SK-N-MC (cell line): ENCODE data around the gene SSTR1.

Experiments
- DNase-seq: peaks from one replicate; pipeline ENCODE4 v3.0.0-alpha.2; 2011; ENCODE audit warnings: low read depth, low spot score
- H3K27ac ChIP-seq: fragments of 200-600 bp; sonication (generic); 2 replicates; pipeline ENCODE4 v1.5.1; 2016; ENCODE audit warnings: mixed run types
- H3K36me3 ChIP-seq: fragments of 200-600 bp; sonication (generic); 2 replicates; pipeline ENCODE4 v1.6.1; 2017; ENCODE audit warnings: antibody characterized with exemption, low read length, mixed read lengths; ENCODE audit not compliant: insufficient read depth
- H3K4me3 ChIP-seq: fragments of 200-600 bp; sonication (generic); 2 replicates; pipeline ENCODE4 v1.5.1; 2016
- H3K9ac ChIP-seq: fragments of 200-600 bp; sonication (generic); 2 replicates; pipeline ENCODE4 v1.8.0; 2017; ENCODE audit warnings: mixed run types, mixed read lengths; ENCODE audit not compliant: insufficient read length
- H3K9me3 ChIP-seq: fragments of 200-600 bp; sonication (generic); 2 replicates; pipeline ENCODE4 v1.6.1; 2017; ENCODE audit warnings: low read depth, mild to moderate bottlenecking, antibody characterized with exemption, low read length, moderate library complexity, mixed read lengths
- EZH2 ChIP-seq: fragments of 200-600 bp; sonication (generic); IDR thresholded peaks from one replicate; pipeline ENCODE4 v1.6.1; 2017; ENCODE audit warnings: antibody characterized with exemption
- FOXP2 ChIP-seq: optimal IDR thresholded peaks from 2 replicates; pipeline ENCODE3; 2011; ENCODE audit warnings: mild to moderate bottlenecking, moderate library complexity; ENCODE audit not compliant: insufficient read depth; ENCODE audit errors: extremely low read length, control extremely low read depth
- POLR2AphosphoS5 ChIP-seq: IDR thresholded peaks from 2 replicates; pipeline ENCODE4 v1.6.1; 2012; ENCODE audit warnings: mild to moderate bottlenecking, low read depth, low read length, borderline replicate concordance

Gene SSTR1

GRCh38 chr14:38243696-38244240 lies 36.1 kb downstream of the SSTR1 start:
- Histone ChIP-seq H3K27ac (no peak overlapping the region), H3K9me3 (no peaks in the 10 kb centered on the region), H3K36me3 (no peaks in the 10 kb centered on the region), H3K4me3 (no peak overlapping the region), H3K9ac (no peak overlapping the region)
- TF ChIP-seq FOXP2: no peak
- TF ChIP-seq POLR2AphosphoS5: no peak
- TF ChIP-seq EZH2: no peak
- no peak for DNase-seq

GRCh38 chr14:38248321-38249028 lies 40.8 kb downstream of the SSTR1 start:
- no peaks in the 10 kb centered on the region for H3K9me3 ChIP-seq
- no peak overlapping the region for H3K9ac ChIP-seq
- no peak overlapping the region for H3K27ac ChIP-seq
- H3K36me3 ChIP-seq: no peaks in the 10 kb centered on the region
- no peak for DNase-seq
- TF ChIP-seq POLR2AphosphoS5: no peak
- no peak for TF ChIP-seq FOXP2
- TF ChIP-seq EZH2: no peak
- no peak overlapping the region for H3K4me3 ChIP-seq

GRCh38 chr14:38250331-38250730 lies 42.6 kb downstream of the SSTR1 start:
- TF ChIP-seq FOXP2 (no peak), POLR2AphosphoS5 (no peak), EZH2 (no peak)
- no peak overlapping the region for H3K9ac ChIP-seq
- no peaks in the 10 kb centered on the region for H3K9me3 ChIP-seq
- H3K36me3 ChIP-seq: no peaks in the 10 kb centered on the region
- no peak for DNase-seq
- no peak overlapping the region for H3K27ac ChIP-seq
- H3K4me3 ChIP-seq: no peak overlapping the region

- Histone ChIP-seq H3K27ac (no peak overlapping the region), H3K36me3 (no peaks in the 10 kb centered on the region), H3K4me3 (no peak overlapping the region), H3K9me3 (no peaks in the 10 kb centered on the region), H3K9ac (no peak overlapping the region)
- TF ChIP-seq FOXP2 (no peak), EZH2 (no peak)
- no peak for DNase-seq
These were observed 44.5 kb downstream of the SSTR1 start for GRCh38 chr14:38252066-38252710.

GRCh38 chr14:38253676-38254075 lies 46.0 kb downstream of the SSTR1 start:
- no peak for DNase-seq
- H3K4me3 ChIP-seq: no peak overlapping the region
- H3K36me3 ChIP-seq: no peaks in the 10 kb centered on the region
- H3K27ac ChIP-seq: no peak overlapping the region
- TF ChIP-seq POLR2AphosphoS5: no peak
- TF ChIP-seq EZH2: no peak
- no peak for TF ChIP-seq FOXP2
- no peak overlapping the region for H3K9ac ChIP-seq
- H3K9me3 ChIP-seq: no peaks in the 10 kb centered on the region

GRCh38 chr14:38254571-38255407 lies 47.1 kb downstream of the SSTR1 start:
- Histone ChIP-seq H3K27ac (no peak overlapping the region), H3K9me3 (no peaks in the 10 kb centered on the region), H3K9ac (no peak overlapping the region), H3K36me3 (no peaks in the 10 kb centered on the region), H3K4me3 (no peak overlapping the region)
- DNase-seq: no peak
- no peak for TF ChIP-seq POLR2AphosphoS5
- no peak for TF ChIP-seq EZH2
- no peak for TF ChIP-seq FOXP2

GRCh38 chr14:38255408-38255672 lies 47.6 kb downstream of the SSTR1 start:
- no peaks in the 10 kb centered on the region for H3K36me3 ChIP-seq
- H3K4me3 ChIP-seq: no peak overlapping the region
- H3K9ac ChIP-seq: no peak overlapping the region
- no peak for DNase-seq
- H3K27ac ChIP-seq: no peak overlapping the region
- TF ChIP-seq FOXP2 (no peak), POLR2AphosphoS5 (no peak), EZH2 (no peak)
- H3K9me3 ChIP-seq: no peaks in the 10 kb centered on the region

- Histone ChIP-seq H3K9ac (no peak within 1 kb of the TSS), H3K36me3 (no peaks in the 10 kb centered on the region)
These were observed 48.2 kb downstream of the SSTR1 start, which contains the start of gene CLEC14A for GRCh38 chr14:38255673-38256532. CLEC14A (minus strand) TSS chr14:38256093; CDS start chr14:38256022, 71 bp downstream.

More at GRCh38 chr14:38255673-38256532, 48.2 kb downstream of the SSTR1 start, which contains the start of gene CLEC14A:
- no peak for DNase-seq
- H3K27ac ChIP-seq: no peak within 1 kb of the TSS
- H3K4me3 ChIP-seq: no peak within 1 kb of the TSS
- TF ChIP-seq FOXP2 (no peak), EZH2 (no peak), POLR2AphosphoS5 (no peak)
- no peaks in the 10 kb centered on the region for H3K9me3 ChIP-seq
